GM12891 (cell line): ENCODE results near the gene VPS13D.

Experiments
- DNase-seq: peaks from one replicate; pipeline ENCODE4 v3.0.0; 2011; ENCODE audit warnings: low spot score; ENCODE audit not compliant: insufficient read length
- FAIRE-seq: peaks from 2 replicates; lab custom pipeline; 2011; peaks lifted over from hg19 to GRCh38; lab: Jason Lieb, UNC
- PAX5 ChIP-seq: IDR thresholded peaks from 2 replicates; pipeline ENCODE4 v1.6.1; 2011; ENCODE audit warnings: low read length, moderate library complexity, mild to moderate bottlenecking; ENCODE audit not compliant: insufficient read depth, severe bottlenecking
- POLR2A ChIP-seq: IDR thresholded peaks from 2 replicates; pipeline ENCODE4 v1.6.1; 2011; ENCODE audit warnings: low read depth, low read length, control low read depth
- POLR2AphosphoS5 ChIP-seq: IDR thresholded peaks from 2 replicates; pipeline ENCODE4 v1.6.1; 2011; ENCODE audit warnings: low read depth, low read length, control low read depth
- POU2F2 ChIP-seq: IDR thresholded peaks from 2 replicates; pipeline ENCODE4 v1.6.1; 2011; ENCODE audit warnings: low read depth, mild to moderate bottlenecking, control low read depth, low read length, moderate library complexity
- SPI1 ChIP-seq: IDR thresholded peaks from 2 replicates; pipeline ENCODE4 v1.6.1; 2011; ENCODE audit warnings: low read depth, low read length, control low read depth
- TAF1 ChIP-seq: IDR thresholded peaks from 2 replicates; pipeline ENCODE4 v1.6.1; 2011; ENCODE audit warnings: low read depth, low read length, control low read depth

VPS13D gene

GRCh38 chr1:12400027-12400693, 170.3 kb downstream of the VPS13D start:
- TF ChIP-seq TAF1 (no peak), POU2F2 (no peak), POLR2AphosphoS5 (no peak), SPI1 (no peak), PAX5 (no peak), POLR2A (no peak)
- DNase-seq (no peak), FAIRE-seq (no peak)

GRCh38 chr1:12402159-12402673, 172.4 kb downstream of the VPS13D start:
- no peak for TF ChIP-seq SPI1
- TF ChIP-seq TAF1 = no peak
- TF ChIP-seq PAX5 = no peak
- no peak for TF ChIP-seq POLR2AphosphoS5
- no peak for TF ChIP-seq POU2F2
- no peak for TF ChIP-seq POLR2A
- DNase-seq = no peak
- no peak for FAIRE-seq

GRCh38 chr1:12402842-12403241, 173.0 kb downstream of the VPS13D start:
- TF ChIP-seq POU2F2 = no peak
- no peak for TF ChIP-seq POLR2AphosphoS5
- no peak for TF ChIP-seq SPI1
- no peak for TF ChIP-seq POLR2A
- TF ChIP-seq TAF1 = no peak
- no peak for TF ChIP-seq PAX5
- no peak for DNase-seq
- FAIRE-seq = no peak

GRCh38 chr1:12404918-12405317, 175.1 kb downstream of the VPS13D start:
- FAIRE-seq (no peak), DNase-seq (no peak)
- TF ChIP-seq POLR2AphosphoS5 = no peak
- TF ChIP-seq POU2F2 = no peak
- no peak for TF ChIP-seq TAF1
- TF ChIP-seq POLR2A = no peak
- TF ChIP-seq PAX5 = no peak

GRCh38 chr1:12405325-12406210, 175.7 kb downstream of the VPS13D start:
- no peak for TF ChIP-seq POU2F2
- DNase-seq (no peak), FAIRE-seq (no peak)

- TF ChIP-seq TAF1 (no peak), POLR2AphosphoS5 (no peak), SPI1 (no peak), PAX5 (no peak), POLR2A (no peak), POU2F2 (no peak)
- no peak for FAIRE-seq
- no peak for DNase-seq
These were observed 176.6 kb downstream of the VPS13D start for GRCh38 chr1:12406211-12407021.

- no peak for TF ChIP-seq POLR2AphosphoS5
- TF ChIP-seq SPI1 = no peak
- TF ChIP-seq POLR2A = no peak
- TF ChIP-seq POU2F2 = no peak
- TF ChIP-seq PAX5 = no peak
- no peak for TF ChIP-seq TAF1
- DNase-seq (peak; percentile 8), FAIRE-seq (no peak)
These were observed 177.5 kb downstream of the VPS13D start for GRCh38 chr1:12407050-12407961.

GRCh38 chr1:12407962-12408454, 178.2 kb downstream of the VPS13D start:
- no peak for TF ChIP-seq TAF1
- TF ChIP-seq POLR2AphosphoS5 = no peak
- TF ChIP-seq POU2F2 = no peak
- no peak for TF ChIP-seq POLR2A
- no peak for TF ChIP-seq PAX5
- no peak for TF ChIP-seq SPI1
- DNase-seq = no peak
- FAIRE-seq = no peak
